Measurements from ENCODE around the gene LRP1.
"Not testable (repeated sequence)": the region's sequence is repeated elsewhere in the genome, so short reads cannot be mapped to it uniquely, and the experiment has no call there.

The LRP1 gene

GRCh38 chr12:57109207-57110103 is 18.8 kb upstream of the LRP1 start:
- DNase-seq (ENCODE audit: low read depth, low spot score), result no peak
- H3K4me3 ChIP-seq (ENCODE audit: low read length), result peak overlapping the region; percentile 93

GRCh38 chr12:57110104-57111030 is 17.9 kb upstream of the LRP1 start:
- peak; percentile 80 for DNase-seq (ENCODE audit: low read depth, low spot score)
- H3K4me3 ChIP-seq (ENCODE audit: low read length), result peak overlapping the region; percentile 93

GRCh38 chr12:57111031-57111734 is 17.1 kb upstream of the LRP1 start, which contains the start of gene STAT6:
TSS of gene STAT6 (minus strand) at chr12:57111362. CDS start at chr12:57108278, 3,084 bp downstream.
- DNase-seq (ENCODE audit: low read depth, low spot score), result peak; percentile 87
- peak within 1 kb of the TSS; percentile 93 for H3K4me3 ChIP-seq (ENCODE audit: low read length)

- peak; percentile 89 for DNase-seq (ENCODE audit: low read depth, low spot score)
- H3K4me3 ChIP-seq (ENCODE audit: low read length), result peak overlapping the region; percentile 93
Observed at GRCh38 chr12:57112492-57113294, 15.6 kb upstream of the LRP1 start.

GRCh38 chr12:57116580-57117281 is 11.6 kb upstream of the LRP1 start:
- no peak overlapping the region for H3K4me3 ChIP-seq (ENCODE audit: low read length)
- DNase-seq (ENCODE audit: low read depth, low spot score), result no peak

- DNase-seq (ENCODE audit: low read depth, low spot score), result no peak
- H3K4me3 ChIP-seq (ENCODE audit: low read length), result no peak overlapping the region
Observed at GRCh38 chr12:57118711-57119271, 9.5 kb upstream of the LRP1 start.

- no peak for DNase-seq (ENCODE audit: low read depth, low spot score)
Observed at GRCh38 chr12:57119294-57120085, 8.8 kb upstream of the LRP1 start.

GRCh38 chr12:57120718-57121117 is 7.6 kb upstream of the LRP1 start:
- H3K4me3 ChIP-seq (ENCODE audit: low read length); DNase-seq (ENCODE audit: low read depth, low spot score): not testable (repeated sequence)

More at GRCh38 chr12:57119294-57120085, 8.8 kb upstream of the LRP1 start:
- no peak overlapping the region for H3K4me3 ChIP-seq (ENCODE audit: low read length)

GRCh38 chr12:57123813-57124212 is 4.5 kb upstream of the LRP1 start:
- no peak overlapping the region for H3K4me3 ChIP-seq (ENCODE audit: low read length)
- no peak for DNase-seq (ENCODE audit: low read depth, low spot score)

- peak; percentile 71 for DNase-seq (ENCODE audit: low read depth, low spot score)
- H3K4me3 ChIP-seq (ENCODE audit: low read length), result no peak overlapping the region
Observed at GRCh38 chr12:57124261-57124877, 3.9 kb upstream of the LRP1 start.

- no peak for DNase-seq (ENCODE audit: low read depth, low spot score)
- H3K4me3 ChIP-seq (ENCODE audit: low read length), result no peak overlapping the region
Observed at GRCh38 chr12:57126061-57126460, 2.2 kb upstream of the LRP1 start.

- no peak overlapping the region for H3K4me3 ChIP-seq (ENCODE audit: low read length)
- no peak for DNase-seq (ENCODE audit: low read depth, low spot score)
Observed at GRCh38 chr12:57126561-57126960, 1.7 kb upstream of the LRP1 start.

GRCh38 chr12:57127101-57127725 is 1.1 kb upstream of the LRP1 start:
- DNase-seq (ENCODE audit: low read depth, low spot score), result no peak
- peak overlapping the region; percentile 79 for H3K4me3 ChIP-seq (ENCODE audit: low read length)

GRCh38 chr12:57128519-57129247 is 400 bp downstream of the LRP1 start:
- peak overlapping the region; percentile 79 for H3K4me3 ChIP-seq (ENCODE audit: low read length)
- DNase-seq (ENCODE audit: low read depth, low spot score), result no peak

- no peak for DNase-seq (ENCODE audit: low read depth, low spot score)
- no peak overlapping the region for H3K4me3 ChIP-seq (ENCODE audit: low read length)
Observed at GRCh38 chr12:57129321-57129842, 1.1 kb downstream of the LRP1 start.

Measured in Jurkat, Clone E6-1 (cell line).